NCI-H226 (cell line): ENCODE measurements around the gene SLC66A3.

Experiments used
- DNase-seq: peaks from one replicate; pipeline ENCODE4 v3.0.0-alpha.2; 2015

Gene SLC66A3

GRCh38 chr2:11222845-11223244, 67.6 kb downstream of the SLC66A3 start:
- DNase-seq, result no peak

GRCh38 chr2:11224887-11225286, 69.6 kb downstream of the SLC66A3 start:
- no peak for DNase-seq

- no peak for DNase-seq
These were observed 72.3 kb downstream of the SLC66A3 start for GRCh38 chr2:11227595-11227994.
